ENCODE results near the gene ETFBKMT. TPM values are rescaled to one million over a fixed set of nuclear protein-coding genes. Genes with fewer than 3 reads are reported as not detected.

Gene ETFBKMT
- total and polyA plus RNA-seq, 2 of the 4 experiments (the other 2 are of a cell fraction), result 1.2 to 2.5 TPM

DNA sequence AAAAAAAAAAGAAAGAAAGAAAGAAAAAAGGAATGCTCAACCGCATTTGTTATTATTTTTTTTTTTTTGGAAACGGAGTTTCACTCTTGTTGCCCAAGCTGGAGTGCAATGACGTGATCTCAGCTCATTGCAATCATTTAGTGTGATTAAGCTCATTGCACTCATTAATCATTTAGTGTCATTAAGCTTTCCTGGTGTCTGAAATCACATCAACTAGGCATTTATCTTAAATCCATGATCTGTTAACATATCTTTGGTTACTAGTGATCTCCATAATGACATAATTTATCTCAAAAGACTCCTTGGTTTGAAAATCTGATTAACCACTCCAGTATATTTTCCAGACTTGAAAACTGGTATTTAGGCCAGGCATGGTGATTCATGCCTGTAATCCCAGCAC is 26.3 kb downstream of the ETFBKMT start:
- Histone ChIP-seq H3K4me3 (ENCODE audit: insufficient read depth, low read depth, low read length) (no peak overlapping the region), H3K36me3 (ENCODE audit: control insufficient read depth, insufficient read depth, low read length) (no peaks in the 10 kb centered on the region), H3K9me3 (ENCODE audit: control insufficient read depth, insufficient read depth, low read length) (peaks cover 5% of the 10 kb centered on the region; the same call in 1 of the 2 replicates), H2BK5ac (ENCODE audit: low read depth, low read length, poor library complexity, severe bottlenecking) (no peak overlapping the region), H2BK120ac (ENCODE audit: low read depth, low read length) (no peak overlapping the region), H2BK20ac (ENCODE audit: low read depth, low read length) (no peak overlapping the region), H4K20me1 (ENCODE audit: insufficient read depth, low read length) (no peaks in the 10 kb centered on the region), H3K4me2 (ENCODE audit: low read depth, low read length) (no peak overlapping the region), H3K18ac (ENCODE audit: low read depth, low read length) (no peak overlapping the region), H2AK9ac (replicated peaks; ENCODE audit: low read depth, low read length, poor library complexity) (no peak overlapping the region), H2AFZ (replicated peaks; ENCODE audit: low read length, poor library complexity) (no peak overlapping the region), H3K23ac (ENCODE audit: low read depth, low read length) (no peak overlapping the region), H2AK5ac (ENCODE audit: low read depth, low read length) (no peak overlapping the region), H3K4me1 (ENCODE audit: control insufficient read depth, insufficient read depth, low read length) (no peaks in the 10 kb centered on the region), H3K56ac (ENCODE audit: extremely low read depth, insufficient read depth, low read length) (no peak overlapping the region), H4K5ac (ENCODE audit: low read depth, low read length) (no peak overlapping the region), H3K9me1 (ENCODE audit: insufficient read depth, low read length) (no peaks in the 10 kb centered on the region), H3K79me1 (ENCODE audit: low read depth in 1 of 2, low read length in 2 of 2) (no peaks in the 10 kb centered on the region), H3K27ac (ENCODE audit: insufficient read depth, low read length) (no peak overlapping the region), H3K27me3 (ENCODE audit: control insufficient read depth, insufficient read depth, low read length) (no peaks in the 10 kb centered on the region), H3K14ac (replicated peaks; ENCODE audit: low read depth, low read length) (no peak overlapping the region), H3K4ac (ENCODE audit: low read depth, low read length) (no peak overlapping the region), H3K9ac (ENCODE audit: low read depth, low read length) (no peak overlapping the region), H2BK15ac (ENCODE audit: low read depth, low read length) (no peak overlapping the region), H4K91ac (ENCODE audit: insufficient read depth, low read depth, low read length) (no peak overlapping the region), H4K8ac (ENCODE audit: low read depth in 2 of 2, low read length in 2 of 2) (no peak overlapping the region)
- in situ Hi-C loops (cut with MboI; ENCODE audit: low sequenced_read_pairs), result loop anchor here (10.0 to 25.0 kb wide), 2 partner anchors 276 to 619 kb away; partner anchors contain the start of gene RESF1
- DNase-seq (no peak), ATAC-seq (ENCODE audit: low read depth) (no peak)
- TF ChIP-seq, protein P1, sequence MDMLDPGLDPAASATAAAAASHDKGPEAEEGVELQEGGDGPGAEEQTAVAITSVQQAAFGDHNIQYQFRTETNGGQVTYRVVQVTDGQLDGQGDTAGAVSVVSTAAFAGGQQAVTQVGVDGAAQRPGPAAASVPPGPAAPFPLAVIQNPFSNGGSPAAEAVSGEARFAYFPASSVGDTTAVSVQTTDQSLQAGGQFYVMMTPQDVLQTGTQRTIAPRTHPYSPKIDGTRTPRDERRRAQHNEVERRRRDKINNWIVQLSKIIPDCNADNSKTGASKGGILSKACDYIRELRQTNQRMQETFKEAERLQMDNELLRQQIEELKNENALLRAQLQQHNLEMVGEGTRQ (IDR thresholded peaks at IDR 0.05; ENCODE audit: low read depth, low read length), result no peak
- TF ChIP-seq MAFK (IDR thresholded peaks at IDR 0.05; ENCODE audit: low read depth, low read length), result no peak
- TF ChIP-seq MXI1 (IDR thresholded peaks at IDR 0.05; ENCODE audit: borderline replicate concordance, low read depth, low read length), result no peak
- TF ChIP-seq RFX5 (IDR thresholded peaks at IDR 0.05; ENCODE audit: low read depth, low read length), result no peak
- no peak for TF ChIP-seq POLR2A (IDR thresholded peaks at IDR 0.05; ENCODE audit: low read depth, low read length)
- TF ChIP-seq CEBPB (IDR thresholded peaks at IDR 0.05; ENCODE audit: low read depth, low read length), result no peak
- no peak for TF ChIP-seq CHD1 (IDR thresholded peaks at IDR 0.05; ENCODE audit: low read depth, low read length)
- TF ChIP-seq CTCF (conservative IDR thresholded peaks at IDR 0.05; ENCODE audit: low read depth, low read length), result no peak
- TF ChIP-seq ELK1 (IDR thresholded peaks at IDR 0.05; ENCODE audit: borderline replicate concordance, low read depth, low read length), result no peak
- TF ChIP-seq RAD21 (IDR thresholded peaks at IDR 0.05; ENCODE audit: low read length), result no peak
- no peak for TF ChIP-seq RCOR1 (IDR thresholded peaks at IDR 0.05; ENCODE audit: insufficient replicate concordance, low read length)
- TF ChIP-seq SMC3 (IDR thresholded peaks at IDR 0.05; ENCODE audit: low read depth, low read length), result no peak
- TF ChIP-seq MAZ (IDR thresholded peaks at IDR 0.05; ENCODE audit: borderline replicate concordance, low read depth, low read length), result no peak
- no peak for TF ChIP-seq FOS (IDR thresholded peaks at IDR 0.05; ENCODE audit: low read depth, low read length)
- TF ChIP-seq NFE2L2 (IDR thresholded peaks at IDR 0.05; ENCODE audit: low read depth, low read length), result no peak
- TF ChIP-seq BHLHE40 (IDR thresholded peaks at IDR 0.05; ENCODE audit: low read depth, low read length), result no peak
- WGBS, 2 experiments (ENCODE audit: extremely low coverage in 2 of 2, insufficient read length in 1 of 2), result no CpG with 5 or more reads among the region's 3 CpGs
- intact Hi-C loops (cut with micrococcal nuclease), result loop anchor here (10.0 kb wide), 1 partner anchor 279 kb away; no protein-coding TSS in a partner anchor
- dilution Hi-C loops (cut with HindIII; ENCODE audit: low sequenced_read_pairs, unreplicated experiment), result no loop called here
- BruUV-seq (replicated peaks), result no TSS peak
- CTCF ChIA-PET, result no interaction called here
- POLR2A ChIA-PET (ENCODE audit: unreplicated experiment), result no interaction called here
